ENCODE results near the gene PNKP. TPM values are rescaled to one million over a fixed set of nuclear protein-coding genes. Genes with fewer than 3 reads are reported as not detected.

The PNKP gene
- total and polyA plus RNA-seq, 9 of the 15 experiments (the other 6 are each of a cell fraction or from before 2014, with no cell fraction given) = 2.8 to 85.4 (median 25.3) TPM

DNA sequence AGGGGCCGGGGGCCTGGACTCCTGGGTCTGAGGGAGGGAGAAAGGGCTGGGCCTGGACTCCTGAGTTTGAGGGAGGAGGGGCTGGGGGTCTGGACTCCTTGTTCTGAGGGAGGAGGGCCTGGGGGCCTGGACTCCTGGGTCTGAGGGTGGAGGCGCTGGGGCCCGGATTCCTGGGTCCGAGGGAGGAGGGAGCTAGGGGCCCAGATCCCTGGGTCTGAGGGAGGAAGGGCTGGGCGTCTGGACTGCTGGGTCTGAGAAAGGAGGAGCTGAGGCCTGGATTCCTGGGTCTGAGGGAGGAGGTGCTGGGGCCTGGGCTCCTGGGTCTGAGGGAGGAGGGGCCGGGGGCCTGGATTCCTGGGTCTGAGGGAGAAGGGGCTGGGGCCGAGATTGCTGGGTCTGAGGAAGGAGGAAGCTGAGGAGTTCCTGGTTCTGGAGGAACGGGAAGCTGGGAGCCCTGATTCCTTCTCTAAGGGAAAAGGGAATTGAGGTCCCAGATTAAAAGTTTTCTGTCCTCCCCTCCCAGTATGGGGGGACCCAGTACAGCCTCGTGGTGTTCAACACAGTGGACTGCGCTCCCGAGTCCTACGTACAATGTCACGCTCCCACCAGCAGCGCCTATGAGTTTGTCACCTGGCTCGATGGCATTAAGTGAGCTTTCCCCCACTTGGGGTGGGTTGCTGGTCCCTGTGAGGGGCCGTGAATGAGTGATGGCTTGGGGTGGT lies 48.6 kb downstream of the PNKP start (continued):
- TF ChIP-seq, protein P1, sequence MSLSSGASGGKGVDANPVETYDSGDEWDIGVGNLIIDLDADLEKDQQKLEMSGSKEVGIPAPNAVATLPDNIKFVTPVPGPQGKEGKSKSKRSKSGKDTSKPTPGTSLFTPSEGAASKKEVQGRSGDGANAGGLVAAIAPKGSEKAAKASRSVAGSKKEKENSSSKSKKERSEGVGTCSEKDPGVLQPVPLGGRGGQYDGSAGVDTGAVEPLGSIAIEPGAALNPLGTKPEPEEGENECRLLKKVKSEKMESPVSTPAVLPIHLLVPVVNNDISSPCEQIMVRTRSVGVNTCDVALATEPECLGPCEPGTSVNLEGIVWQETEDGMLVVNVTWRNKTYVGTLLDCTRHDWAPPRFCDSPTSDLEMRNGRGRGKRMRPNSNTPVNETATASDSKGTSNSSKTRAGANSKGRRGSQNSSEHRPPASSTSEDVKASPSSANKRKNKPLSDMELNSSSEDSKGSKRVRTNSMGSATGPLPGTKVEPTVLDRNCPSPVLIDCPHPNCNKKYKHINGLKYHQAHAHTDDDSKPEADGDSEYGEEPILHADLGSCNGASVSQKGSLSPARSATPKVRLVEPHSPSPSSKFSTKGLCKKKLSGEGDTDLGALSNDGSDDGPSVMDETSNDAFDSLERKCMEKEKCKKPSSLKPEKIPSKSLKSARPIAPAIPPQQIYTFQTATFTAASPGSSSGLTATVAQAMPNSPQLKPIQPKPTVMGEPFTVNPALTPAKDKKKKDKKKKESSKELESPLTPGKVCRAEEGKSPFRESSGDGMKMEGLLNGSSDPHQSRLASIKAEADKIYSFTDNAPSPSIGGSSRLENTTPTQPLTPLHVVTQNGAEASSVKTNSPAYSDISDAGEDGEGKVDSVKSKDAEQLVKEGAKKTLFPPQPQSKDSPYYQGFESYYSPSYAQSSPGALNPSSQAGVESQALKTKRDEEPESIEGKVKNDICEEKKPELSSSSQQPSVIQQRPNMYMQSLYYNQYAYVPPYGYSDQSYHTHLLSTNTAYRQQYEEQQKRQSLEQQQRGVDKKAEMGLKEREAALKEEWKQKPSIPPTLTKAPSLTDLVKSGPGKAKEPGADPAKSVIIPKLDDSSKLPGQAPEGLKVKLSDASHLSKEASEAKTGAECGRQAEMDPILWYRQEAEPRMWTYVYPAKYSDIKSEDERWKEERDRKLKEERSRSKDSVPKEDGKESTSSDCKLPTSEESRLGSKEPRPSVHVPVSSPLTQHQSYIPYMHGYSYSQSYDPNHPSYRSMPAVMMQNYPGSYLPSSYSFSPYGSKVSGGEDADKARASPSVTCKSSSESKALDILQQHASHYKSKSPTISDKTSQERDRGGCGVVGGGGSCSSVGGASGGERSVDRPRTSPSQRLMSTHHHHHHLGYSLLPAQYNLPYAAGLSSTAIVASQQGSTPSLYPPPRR (CRISPR knock-in tag; IDR thresholded peaks at IDR 0.05; ENCODE audit: borderline replicate concordance) = no peak
- no peak for TF ChIP-seq SIX5 (IDR thresholded peaks at IDR 0.05; ENCODE audit: borderline replicate concordance in 1 of 2, insufficient read depth in 1 of 2, low read depth in 1 of 2, low read length in 2 of 2)
- peak; percentile 4; the same call in 1 of the 2 replicates for TF ChIP-seq CREM (IDR thresholded peaks at IDR 0.05; ENCODE audit: low read depth)
- TF ChIP-seq NONO (IDR thresholded peaks at IDR 0.05; ENCODE audit: low read depth in 2 of 2, low read length in 1 of 2) = no peak
- TF ChIP-seq TEAD1 (CRISPR knock-in tag; IDR thresholded peaks at IDR 0.05) = no peak
- TF ChIP-seq ZSCAN32 (CRISPR knock-in tag; IDR thresholded peaks at IDR 0.05) = no peak
- peak; percentile 22 for TF ChIP-seq KDM5B (IDR thresholded peaks at IDR 0.05; ENCODE audit: insufficient replicate concordance, low read depth, low read length)
- TF ChIP-seq MED1 (CRISPR knock-in tag; IDR thresholded peaks at IDR 0.05; ENCODE audit: borderline replicate concordance) = no peak
